Right kidney (tissue), 1 donor: ENCODE data around the gene CORO1C.
"Not testable (repeated sequence)": the region's sequence is repeated elsewhere in the genome, so short reads cannot be mapped to it uniquely, and the experiment has no call there.

ENCODE experiments used
- DNase-seq: peaks from one replicate; pipeline ENCODE4 v3.0.0-alpha.2; 2016

CORO1C gene

DNA sequence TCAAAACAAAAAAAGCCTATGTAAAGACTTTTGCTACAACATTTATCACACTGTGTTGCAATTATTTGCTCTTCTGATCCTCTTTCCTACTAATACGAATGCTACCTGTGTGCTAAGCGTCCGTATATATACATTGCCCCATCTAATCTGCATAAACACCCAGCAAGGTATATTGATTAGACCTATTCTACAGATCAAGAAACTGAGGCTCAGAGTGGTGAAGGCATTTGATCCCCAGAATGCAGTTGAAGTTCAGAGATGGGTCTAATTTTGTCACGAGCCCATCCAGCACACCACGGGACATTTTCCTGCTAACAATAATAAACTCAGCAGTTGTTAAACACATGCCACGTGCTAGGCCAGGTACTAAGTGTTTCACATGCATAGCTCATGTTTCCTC, 25.1 kb upstream of the CORO1C start:
- no peak for DNase-seq

DNA sequence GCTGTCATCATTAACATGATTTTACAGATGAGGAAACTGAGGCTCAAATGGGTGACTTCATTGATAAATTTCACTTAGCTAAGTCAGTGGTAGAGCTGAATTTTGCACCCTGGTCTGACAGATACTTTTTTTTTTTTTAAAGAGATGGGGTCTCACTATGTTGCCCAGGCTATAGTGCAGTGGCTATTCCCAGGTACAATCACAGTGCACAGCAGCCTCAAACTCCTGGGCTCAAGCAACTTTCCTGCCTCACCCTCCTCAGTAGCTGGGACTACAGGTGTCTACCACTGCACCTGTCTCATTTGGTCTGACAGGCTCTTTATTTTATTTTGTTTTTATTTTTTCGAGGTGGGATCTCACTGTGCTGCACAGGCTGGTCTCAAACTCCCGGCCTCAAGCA, 24.2 kb upstream of the CORO1C start:
- DNase-seq = no peak

DNA sequence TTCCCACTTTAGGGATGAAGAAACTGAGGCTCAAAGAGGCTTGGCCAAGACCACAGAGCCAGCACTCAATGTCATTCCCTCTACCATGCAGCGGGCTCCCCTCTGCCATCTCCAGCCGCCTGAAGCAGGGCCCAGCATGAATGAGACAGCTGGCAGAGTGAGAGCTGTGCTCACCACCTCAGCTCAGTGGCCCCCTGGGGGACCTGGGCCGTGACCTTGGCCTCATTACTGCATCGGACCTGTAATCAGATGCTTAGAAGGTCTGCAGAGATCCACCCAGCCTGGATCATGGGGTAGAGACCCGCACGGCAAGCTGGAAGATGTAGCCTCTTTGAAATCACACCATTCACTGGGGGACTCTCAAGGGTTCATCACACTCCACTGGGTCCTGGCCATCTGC, 22.7 kb upstream of the CORO1C start:
- no peak for DNase-seq

DNA sequence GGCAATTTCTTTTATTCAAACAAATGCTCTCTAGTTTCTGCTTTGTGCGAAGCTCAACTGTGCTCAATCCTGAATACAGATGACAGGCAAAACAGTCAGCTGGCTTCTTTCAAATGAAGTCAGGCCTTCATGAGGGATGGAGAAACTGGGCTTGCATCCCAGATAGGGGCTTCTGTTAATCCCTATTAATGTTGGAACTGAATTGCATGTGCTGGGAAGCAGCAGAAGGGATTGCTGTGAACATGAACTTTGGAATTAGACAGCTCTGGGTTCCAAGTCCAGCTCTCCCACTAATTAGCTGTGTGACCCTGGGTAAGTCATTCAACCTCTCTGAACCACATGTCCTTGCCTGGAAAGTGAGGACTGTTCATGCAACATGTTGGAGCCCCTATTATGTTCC, 21.1 kb upstream of the CORO1C start:
- DNase-seq = no peak

DNA sequence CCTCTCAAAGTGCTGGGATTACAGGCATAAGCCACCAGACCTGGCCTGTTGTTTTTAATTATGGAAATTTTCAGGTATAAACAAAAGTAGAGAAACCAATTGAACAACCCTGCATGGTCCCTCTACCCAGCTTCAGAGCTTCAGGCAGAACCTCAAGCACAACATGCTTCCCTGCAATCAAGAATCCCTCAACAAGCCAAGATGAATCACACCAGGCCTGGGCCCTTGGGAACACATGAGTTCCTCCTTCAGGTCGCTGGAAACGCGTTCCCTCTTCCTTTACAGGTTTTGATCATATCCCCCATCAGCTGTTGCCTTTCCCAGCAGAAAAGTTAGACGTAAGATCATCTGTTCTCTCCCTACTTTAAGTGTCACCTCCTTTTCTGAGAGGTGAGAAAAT, 20.5 kb upstream of the CORO1C start:
- no peak for DNase-seq

DNA sequence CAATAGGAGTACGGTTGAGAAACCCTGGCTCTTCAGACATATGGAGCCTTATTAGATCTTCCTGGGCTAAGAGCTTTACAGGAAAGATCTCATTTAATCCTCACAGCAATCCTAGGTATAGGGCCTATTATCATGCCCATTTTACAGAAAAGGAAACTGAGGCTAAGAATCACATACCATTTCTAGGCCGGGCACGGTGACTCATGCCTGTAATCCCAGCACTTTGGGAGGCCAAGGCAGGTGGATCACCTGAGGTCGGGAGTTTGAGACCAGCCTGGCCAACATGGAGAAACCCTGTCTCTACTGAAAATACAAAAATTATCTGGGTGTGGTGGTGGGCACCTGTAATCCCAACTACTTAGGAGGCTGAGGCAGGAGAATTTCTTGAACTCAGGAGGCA, 19.7 kb upstream of the CORO1C start:
- DNase-seq = not testable (repeated sequence)

DNA sequence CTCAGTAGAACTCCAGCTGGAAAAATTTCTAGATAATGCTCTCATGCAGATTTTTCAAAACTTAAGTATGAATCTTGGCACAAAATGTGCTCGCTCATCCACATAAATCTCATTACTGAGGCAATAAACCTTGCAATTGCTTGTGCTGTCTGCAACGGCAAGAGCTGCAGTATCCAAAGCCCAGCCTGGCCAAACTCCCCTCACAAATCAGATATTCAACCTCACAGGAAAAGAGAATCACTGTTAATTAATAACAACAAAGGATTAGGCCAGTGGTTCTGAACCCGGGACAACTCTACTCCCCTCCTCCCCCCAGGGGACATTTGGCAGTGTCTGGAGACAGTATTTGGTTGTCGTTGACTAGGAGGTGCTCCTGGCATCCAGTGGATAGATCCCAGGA, 19.2 kb upstream of the CORO1C start:
- peak; percentile 31 for DNase-seq

DNA sequence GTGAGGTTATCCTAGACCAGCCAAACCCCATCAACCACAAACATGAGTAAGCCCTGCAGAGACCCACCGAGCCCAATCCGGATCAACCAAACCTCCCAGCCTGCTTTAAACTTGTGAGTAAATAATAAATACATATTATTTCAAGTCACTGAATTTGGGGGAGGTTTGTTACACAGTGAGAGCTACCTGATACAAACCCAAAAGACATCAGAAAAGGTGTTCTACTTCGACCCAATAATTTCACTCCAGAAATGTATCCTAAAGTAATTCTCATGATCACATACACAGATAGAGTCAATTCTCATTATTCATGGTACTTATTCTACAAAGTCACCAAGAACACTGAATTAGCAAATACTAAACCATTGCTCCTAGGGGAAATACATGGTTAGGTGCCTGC, 16.2 kb upstream of the CORO1C start:
- no peak for DNase-seq

DNA sequence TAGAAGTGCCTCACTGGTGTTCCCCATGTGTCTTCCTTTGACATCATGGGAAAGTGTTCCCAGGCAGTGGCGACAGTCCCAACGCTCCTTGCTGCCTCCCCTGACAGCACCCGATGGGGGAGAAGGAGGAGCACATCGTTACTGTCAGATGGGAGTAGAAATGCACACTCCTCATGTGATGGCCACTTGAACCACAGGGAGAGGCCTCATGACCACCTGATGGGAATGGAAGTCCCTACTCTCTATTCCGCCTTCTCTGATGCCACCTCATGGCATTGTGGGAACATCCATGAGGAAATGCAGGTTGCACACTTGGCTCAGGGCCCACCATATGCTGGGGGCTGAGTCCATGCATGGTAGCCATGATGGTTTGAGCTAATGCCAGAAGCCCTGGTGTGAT, 14.3 kb upstream of the CORO1C start:
- no peak for DNase-seq

DNA sequence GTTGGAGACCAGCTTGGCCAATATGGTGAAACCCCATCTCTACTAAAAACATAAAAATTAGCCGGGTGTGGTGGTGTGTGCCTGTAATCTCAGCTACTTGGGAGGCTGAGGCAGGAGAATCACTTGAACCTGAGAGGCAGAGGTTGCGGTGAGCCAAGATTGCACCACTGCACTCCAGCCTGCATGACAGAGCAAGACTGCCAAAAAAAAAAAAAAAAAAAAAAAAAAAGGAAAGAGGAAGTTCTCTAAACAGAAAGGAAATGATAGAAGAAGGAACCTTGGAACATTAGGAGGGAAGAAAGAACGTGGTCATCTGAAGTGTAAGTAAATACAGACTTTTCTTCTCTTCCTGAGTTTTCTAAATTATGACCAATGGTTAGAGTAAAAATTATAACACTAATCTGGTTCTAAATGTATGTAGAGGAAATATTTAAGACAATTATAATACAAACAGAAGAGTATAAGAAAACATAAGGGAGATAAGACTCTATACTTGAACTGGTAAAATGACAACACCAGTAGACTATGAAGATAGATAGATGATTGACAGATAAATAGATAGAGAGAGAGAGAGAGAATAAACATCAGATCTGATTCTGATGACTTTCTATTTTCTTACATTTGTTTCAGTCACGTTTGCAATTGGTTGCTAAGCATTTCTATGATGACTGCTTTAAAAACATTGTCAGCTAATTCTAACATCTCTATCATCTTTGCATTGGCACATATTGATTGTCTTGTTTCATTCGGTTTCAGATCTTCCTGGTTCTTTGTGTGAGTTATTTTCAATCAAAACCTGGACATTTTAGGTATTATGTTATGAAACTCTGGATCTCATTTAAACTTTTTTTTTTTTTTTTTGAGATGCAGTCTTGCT, 12.9 kb upstream of the CORO1C start:
- no peak for DNase-seq

DNA sequence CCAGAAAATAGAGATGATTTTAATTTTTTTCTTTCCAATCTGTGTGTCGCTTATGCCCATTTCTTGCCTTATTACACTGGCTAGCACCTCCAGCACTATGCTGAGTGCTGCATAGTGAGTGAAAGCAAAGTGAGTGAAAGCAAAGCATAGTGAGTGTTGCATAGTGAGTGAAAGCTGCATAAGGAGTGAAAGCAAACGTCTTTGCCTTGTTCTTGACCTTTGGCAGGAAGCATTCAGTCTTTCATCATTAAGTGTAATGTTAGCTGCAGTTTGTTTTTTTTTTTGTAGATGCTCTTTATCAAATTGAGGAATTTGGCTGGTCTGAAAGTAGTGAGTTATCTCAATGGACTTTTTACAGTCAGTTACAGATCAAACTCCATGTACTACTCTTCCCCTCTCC, 6.9 kb upstream of the CORO1C start:
- no peak for DNase-seq

DNA sequence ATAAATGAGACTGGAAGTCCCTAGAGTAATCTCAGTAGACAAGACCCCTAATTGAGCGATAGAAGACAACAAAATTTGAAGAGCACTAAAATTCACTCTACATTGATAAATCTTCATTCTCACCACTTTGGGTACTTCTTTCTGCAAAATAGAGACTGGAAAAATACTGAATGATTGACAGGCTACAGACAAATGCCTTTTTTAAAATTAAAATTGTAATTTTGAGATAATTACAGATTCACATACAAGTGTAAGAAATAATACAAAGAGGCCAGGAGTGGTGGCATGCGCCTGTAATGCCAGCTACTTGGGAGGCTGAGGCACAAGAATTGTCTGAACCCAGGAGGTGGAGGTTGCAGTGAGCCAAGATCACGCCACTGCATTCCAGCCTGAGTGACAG, 4.5 kb upstream of the CORO1C start:
- no peak for DNase-seq

DNA sequence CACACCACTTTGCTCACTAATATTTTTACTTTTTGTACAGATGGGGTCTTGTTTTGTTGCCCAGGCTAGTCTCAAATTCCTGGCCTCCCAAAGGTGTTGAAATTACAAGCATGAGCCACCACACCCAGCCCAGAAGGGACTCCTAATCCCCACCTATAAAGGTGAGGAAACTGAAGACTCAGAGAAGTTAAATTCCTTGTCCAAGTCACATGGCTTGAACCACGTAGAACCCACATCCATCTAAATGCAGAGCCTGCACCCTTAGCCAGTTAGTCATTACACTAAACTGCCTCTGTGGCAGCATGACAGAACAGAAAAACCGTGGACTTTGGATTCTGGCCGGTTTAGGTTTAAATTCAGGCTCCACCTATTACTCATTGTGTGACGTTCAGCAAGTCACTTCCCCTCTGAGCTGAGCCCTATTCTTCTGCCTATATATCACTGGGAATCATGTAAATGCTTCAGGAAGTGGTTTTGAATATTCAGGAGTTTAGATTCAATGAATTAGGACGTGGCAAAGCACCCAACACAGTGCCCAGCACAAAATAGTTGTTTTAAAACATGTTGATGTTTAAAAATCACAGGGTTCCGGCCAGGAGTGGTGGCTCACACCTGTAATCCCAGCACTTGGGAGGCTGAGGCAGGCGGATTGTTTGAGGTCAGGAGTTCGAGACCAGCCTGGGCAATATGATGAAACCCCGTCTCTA, 3.0 kb upstream of the CORO1C start:
- DNase-seq = no peak

DNA sequence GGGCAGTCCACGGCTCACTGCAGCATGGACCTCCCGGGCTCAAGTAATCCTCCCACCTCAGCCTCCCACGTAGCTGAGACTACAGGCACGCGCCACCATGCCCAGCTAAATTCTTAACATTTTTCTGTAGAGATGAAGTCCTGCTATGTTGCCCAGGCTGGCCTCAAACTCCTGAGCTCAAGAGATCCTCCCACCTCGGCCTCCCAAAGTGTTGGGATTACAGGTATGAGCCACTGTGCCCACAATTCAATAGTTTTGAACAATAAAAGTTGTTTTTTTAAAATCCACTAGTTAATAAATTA, 1.9 kb upstream of the CORO1C start:
- DNase-seq = not testable (repeated sequence)

DNA sequence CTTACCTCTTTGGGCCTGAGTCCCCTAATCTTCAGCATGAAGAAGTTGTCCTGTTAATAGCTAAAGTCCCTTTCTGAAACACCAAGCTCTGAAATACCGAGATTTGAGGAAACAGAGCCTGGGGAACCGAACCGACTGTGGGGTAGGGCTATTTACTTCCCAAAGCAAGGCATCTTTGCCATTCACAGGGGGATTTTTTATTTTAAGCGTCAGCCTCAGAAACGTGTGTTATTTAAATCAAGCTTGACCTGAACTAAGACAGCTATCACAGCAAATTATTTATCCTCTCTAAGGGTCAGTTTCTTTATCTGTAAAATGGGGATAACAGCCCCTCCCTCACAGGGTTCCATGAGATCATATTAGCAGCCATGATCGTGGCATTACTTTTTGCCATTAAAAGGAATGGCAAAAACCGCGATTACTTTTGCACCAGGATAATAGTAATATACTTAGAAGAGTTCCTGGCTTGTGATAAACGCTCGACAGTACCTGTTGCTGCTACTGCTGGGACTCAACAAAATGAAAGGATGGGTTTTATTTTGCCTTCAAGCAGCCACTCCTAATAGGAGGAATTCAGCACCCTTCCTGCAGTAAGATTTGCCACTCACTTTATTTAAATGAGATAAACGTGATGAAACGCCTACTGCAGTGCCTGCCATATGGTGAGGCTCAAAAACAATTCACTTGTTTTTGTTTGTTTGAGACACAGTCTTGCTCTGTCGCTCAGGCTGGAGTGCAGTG, 1.3 kb upstream of the CORO1C start:
- no peak for DNase-seq

DNA sequence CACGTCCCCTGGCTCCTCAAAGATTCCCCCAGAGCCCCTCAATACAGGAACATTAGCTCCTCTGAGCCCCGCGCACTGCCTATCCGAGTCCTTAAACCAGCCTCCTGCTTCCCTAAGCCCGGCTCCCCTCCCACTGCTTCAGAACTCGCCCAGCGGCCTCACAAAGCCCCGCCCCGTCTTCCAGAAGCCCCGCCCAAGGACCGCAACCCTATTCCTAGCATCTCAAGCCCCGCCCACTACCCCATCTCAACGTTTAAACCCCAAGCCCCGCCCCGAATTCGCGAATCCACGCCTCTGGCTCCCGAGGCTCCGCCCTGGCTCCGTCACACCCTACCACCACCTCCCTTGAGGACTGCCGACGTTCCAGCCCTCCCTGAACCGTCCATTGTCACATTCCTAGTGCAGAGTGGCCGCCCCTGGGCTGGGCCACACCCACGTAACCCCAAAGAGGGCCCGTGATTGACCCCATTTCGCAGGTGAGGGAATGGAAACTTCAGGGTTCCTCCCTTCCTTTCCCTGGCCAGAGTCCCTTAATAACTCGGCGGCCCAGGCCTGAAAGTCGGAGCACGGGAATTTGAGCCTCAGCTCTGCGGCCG, 646 bp upstream of the CORO1C start:
- no peak for DNase-seq

DNA sequence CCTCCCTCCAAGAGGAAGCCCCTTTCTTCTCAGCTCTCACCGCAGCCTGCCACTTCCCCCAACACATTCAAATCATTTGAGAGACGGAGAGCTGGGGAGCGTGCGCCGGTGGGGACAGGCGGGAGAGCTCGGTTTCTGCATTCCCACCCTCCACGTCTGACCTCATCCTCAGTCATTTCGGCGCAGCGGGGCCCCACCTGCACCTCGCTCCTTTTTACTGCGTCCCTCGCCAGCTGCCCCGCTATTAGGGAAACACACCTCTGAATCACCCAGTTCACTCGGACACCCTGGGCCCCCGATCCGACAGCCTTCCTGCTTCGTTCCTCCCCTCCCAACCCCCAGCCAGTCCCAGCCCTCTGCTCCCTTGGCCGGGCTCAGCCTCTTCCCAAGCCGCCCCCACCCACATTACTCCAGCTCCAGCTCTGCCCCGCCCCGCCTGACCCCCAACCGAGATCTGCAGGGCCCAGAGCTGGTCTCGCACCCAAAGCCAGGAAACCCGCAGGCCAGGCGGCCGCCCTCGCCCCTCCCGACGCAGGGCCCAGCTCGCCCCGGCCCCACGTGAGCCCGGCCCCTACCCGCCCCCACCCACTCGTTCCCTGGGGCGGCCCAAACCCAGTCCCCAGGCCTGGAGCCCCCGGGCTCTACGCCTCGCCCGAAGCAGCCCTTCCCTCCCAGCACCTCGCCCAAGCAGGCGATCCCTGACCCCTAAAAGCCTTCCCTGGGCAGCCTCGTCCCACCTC, 783 bp downstream of the CORO1C start:
- peak; percentile 77 for DNase-seq

DNA sequence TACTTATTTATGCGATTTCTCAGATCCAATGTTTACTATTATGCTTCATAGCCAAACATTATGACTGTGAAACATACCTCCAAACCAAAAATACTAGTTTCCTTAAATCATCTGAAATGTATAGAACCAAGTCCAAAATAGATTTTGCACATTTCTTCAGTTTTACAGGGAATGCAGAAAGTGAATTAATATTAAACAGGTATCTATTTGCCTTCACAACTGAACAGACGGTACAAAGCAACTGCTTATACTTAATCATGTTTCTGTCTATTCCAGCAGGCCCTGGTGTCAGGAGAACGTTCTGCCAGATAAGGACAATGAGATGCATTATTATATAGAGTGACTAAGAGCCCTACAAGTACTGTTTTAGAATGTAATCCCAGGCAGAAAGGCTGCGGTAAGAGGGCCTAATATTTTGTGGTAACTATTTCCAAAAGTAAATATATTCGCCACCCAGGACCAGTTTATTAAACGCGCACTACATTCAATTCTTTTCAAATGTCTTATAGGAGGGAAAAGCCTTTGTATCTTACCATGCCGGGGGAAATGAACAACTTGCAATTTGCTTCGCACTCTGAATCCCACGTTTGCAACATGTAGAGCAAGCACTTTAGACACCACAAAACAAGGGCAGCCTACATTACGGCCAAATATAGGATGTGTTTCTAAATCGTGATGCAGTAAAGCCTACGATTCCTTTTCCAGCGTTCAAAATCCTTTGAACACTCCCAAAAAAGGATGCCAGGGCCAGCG, 1.5 kb downstream of the CORO1C start:
- DNase-seq = no peak

DNA sequence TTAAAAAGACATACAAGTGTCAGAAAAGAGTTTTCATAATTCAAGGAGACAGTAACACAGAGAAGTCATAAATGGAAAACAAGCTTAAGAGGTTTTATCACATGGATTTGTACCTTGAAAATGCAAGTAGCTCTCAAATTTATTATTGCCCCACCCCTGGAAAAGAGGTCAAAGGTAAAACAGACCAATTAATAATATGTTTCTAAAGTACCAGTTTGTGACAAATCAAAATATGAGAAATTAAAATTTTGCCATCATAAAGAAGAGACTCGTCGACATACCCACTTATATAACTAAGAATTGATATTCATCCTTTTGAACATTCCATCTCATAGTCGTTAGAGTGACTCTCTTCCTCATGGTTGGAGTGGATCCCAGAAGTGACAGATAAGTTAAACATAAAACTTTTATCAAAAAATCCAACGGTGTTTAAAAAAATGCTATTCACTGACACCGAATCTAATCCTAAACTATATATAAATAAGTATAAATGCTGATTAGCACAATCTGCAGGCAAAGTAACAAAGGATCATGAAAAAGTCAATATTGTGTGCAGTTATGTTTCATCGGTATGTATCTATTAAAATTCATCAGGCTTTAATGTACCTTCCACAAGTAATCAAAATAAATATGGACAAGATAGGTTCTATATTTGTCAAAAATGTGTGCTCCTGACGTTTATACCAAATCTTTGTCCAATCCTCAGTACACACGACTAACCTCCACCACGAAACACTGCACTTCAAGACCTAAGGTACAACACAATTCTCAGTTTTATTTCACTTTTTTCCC, 2.3 kb downstream of the CORO1C start:
- DNase-seq = no peak

DNA sequence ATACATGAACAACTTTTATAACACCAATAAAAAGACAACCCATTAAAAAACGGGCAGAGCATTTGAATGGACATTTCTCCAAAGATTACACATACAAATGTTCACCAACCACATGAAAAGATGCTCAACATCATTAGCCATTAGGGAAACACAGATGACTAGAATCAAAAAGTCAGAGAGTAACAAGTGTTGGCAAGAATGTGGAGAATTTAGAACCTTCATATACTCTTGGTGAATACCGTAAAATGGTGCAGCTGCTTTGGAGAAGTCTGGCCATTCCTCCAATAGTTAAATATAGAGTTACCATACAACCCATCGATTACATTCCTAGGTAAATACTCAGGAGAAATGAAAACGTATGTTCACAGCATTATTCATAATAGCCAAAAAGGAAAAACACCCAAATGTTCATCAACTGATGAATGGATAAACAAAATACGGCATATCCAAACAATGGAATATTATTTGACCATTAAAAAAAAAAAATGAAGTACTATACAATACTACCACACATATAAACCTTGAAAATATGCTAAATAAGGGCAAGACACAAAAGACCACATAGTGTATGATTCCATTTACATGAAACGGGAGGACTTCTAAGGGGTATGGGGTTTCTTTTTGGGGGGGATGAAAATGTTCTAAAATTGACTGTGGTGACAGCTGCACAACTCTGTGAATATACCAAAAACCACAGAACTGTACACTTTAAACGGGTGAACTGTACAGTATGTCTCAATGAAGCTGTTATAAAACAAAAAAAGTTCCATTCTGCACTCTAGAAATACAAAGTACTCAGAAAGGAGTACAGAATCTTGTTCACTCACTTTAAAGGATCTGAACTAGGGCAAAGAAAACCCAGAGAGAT, 3.2 kb downstream of the CORO1C start:
- no peak for DNase-seq
